ENCODE measurements around the gene RALGAPA2.

Gene RALGAPA2

GRCh38 chr20:20495729-20496503 lies 216.5 kb downstream of the RALGAPA2 start:
- no peak for DNase-seq (ENCODE audit: low spot score)

GRCh38 chr20:20493701-20494100 lies 218.7 kb downstream of the RALGAPA2 start:
- no peak for DNase-seq (ENCODE audit: low spot score)

GRCh38 chr20:20492521-20493332 lies 219.7 kb downstream of the RALGAPA2 start:
- DNase-seq (ENCODE audit: low spot score): peak; percentile 93

- no peak for DNase-seq (ENCODE audit: low spot score)
Observed at GRCh38 chr20:20491784-20492264, 220.6 kb downstream of the RALGAPA2 start.

GRCh38 chr20:20491110-20491783 lies 221.2 kb downstream of the RALGAPA2 start:
- DNase-seq (ENCODE audit: low spot score): no peak

- no peak for DNase-seq (ENCODE audit: low spot score)
Observed at GRCh38 chr20:20490673-20491072, 221.8 kb downstream of the RALGAPA2 start.

GRCh38 chr20:20489648-20490341 lies 222.6 kb downstream of the RALGAPA2 start:
- DNase-seq (ENCODE audit: low spot score): peak; percentile 25

GRCh38 chr20:20489054-20489453 lies 223.4 kb downstream of the RALGAPA2 start:
- DNase-seq (ENCODE audit: low spot score): peak; percentile 14

GRCh38 chr20:20488388-20488787 lies 224.1 kb downstream of the RALGAPA2 start:
- DNase-seq (ENCODE audit: low spot score): no peak

GRCh38 chr20:20487811-20488210 lies 224.6 kb downstream of the RALGAPA2 start:
- no peak for DNase-seq (ENCODE audit: low spot score)

- no peak for DNase-seq (ENCODE audit: low spot score)
Observed at GRCh38 chr20:20483328-20483727, 229.1 kb downstream of the RALGAPA2 start.

- no peak for DNase-seq (ENCODE audit: low spot score)
Observed at GRCh38 chr20:20482453-20482852, 230.0 kb downstream of the RALGAPA2 start.

GRCh38 chr20:20480689-20481088 lies 231.8 kb downstream of the RALGAPA2 start:
- DNase-seq (ENCODE audit: low spot score): no peak

GRCh38 chr20:20480126-20480525 lies 232.3 kb downstream of the RALGAPA2 start:
- no peak for DNase-seq (ENCODE audit: low spot score)

GRCh38 chr20:20477444-20478041 lies 234.9 kb downstream of the RALGAPA2 start:
- DNase-seq (ENCODE audit: low spot score): no peak

GRCh38 chr20:20476504-20476903 lies 235.9 kb downstream of the RALGAPA2 start:
- no peak for DNase-seq (ENCODE audit: low spot score)

- DNase-seq (ENCODE audit: low spot score): no peak
Observed at GRCh38 chr20:20473657-20474056, 238.8 kb downstream of the RALGAPA2 start.

- DNase-seq (ENCODE audit: low spot score): no peak
Observed at GRCh38 chr20:20472684-20473274, 239.7 kb downstream of the RALGAPA2 start.

- DNase-seq (ENCODE audit: low spot score): no peak
Observed at GRCh38 chr20:20466341-20466879, 246.0 kb downstream of the RALGAPA2 start.

GRCh38 chr20:20465252-20465651 lies 247.2 kb downstream of the RALGAPA2 start:
- DNase-seq (ENCODE audit: low spot score): peak; percentile 75

- DNase-seq (ENCODE audit: low spot score): peak; percentile 84
Observed at GRCh38 chr20:20463933-20464374, 248.5 kb downstream of the RALGAPA2 start.
